Right atrium auricular region (tissue), 2 donors: ENCODE measurements around the gene PPP2R5C. TPM values are rescaled to one million over a fixed set of nuclear protein-coding genes. Genes with fewer than 3 reads are reported as not detected.

Source experiments
- DNase-seq: peaks from one replicate; pipeline ENCODE4 v3.0.0-alpha.2; 2019; ENCODE audit warnings: low spot score
- H3K27ac ChIP-seq, 2 donors: fragments of 200-600 bp; sonication (generic); 1 replicate in 1 of 2; 2 replicates in 1 of 2; pipeline ENCODE4 v1.5.1; 2016 to 2019
- H3K27me3 ChIP-seq, 2 donors: fragments of 200-600 bp; sonication (generic); one replicate each; pipeline versions ENCODE4 v1.5.1 to v1.6.0; 2017 to 2019
- H3K36me3 ChIP-seq: fragments of 200-600 bp; sonication (generic); one replicate; pipeline ENCODE4 v1.5.1; 2016
- H3K4me1 ChIP-seq, 2 donors: fragments of 200-600 bp; sonication (generic); one replicate each; pipeline versions ENCODE4 v1.5.1 to v1.6.0; 2017 to 2019
- H3K4me3 ChIP-seq, 2 donors: fragments of 200-600 bp; sonication (generic); 1 replicate in 1 of 2; 2 replicates in 1 of 2; pipeline ENCODE4 v1.5.1; 2017 to 2019; ENCODE audit warnings: mild to moderate bottlenecking in 1 of 2, moderate library complexity in 1 of 2
- H3K9me3 ChIP-seq, 2 donors: fragments of 200-600 bp; sonication (generic); one replicate each; pipeline ENCODE4 v1.5.1; 2019
- CTCF ChIP-seq, 2 donors: fragments of 200-600 bp; sonication (generic); IDR thresholded peaks; one replicate each; pipeline ENCODE4 v1.5.1; 2019; ENCODE audit warnings: antibody characterized with exemption in 2 of 2
- total RNA-seq, 2 donors: library from RNA; depleted of rRNA; stranded (reverse); fragments of >200 nt; gene quantifications; one replicate each; pipeline ENCODE4 v1.1.0, GENCODE V29; 2016

Gene PPP2R5C
- total RNA-seq, 2 donors from 2014 or later, result 82.2 to 82.9 TPM

- Histone ChIP-seq H3K27me3 (no peaks in the 10 kb centered on the region), H3K4me3 (no peak overlapping the region), H3K27ac (peak overlapping the region in 1 of 2 donors; percentile 64), H3K9me3 (no peaks in the 10 kb centered on the region), H3K4me1 (peaks cover 0 to 46% of the 10 kb centered on the region in 2 donors), H3K36me3 (no peaks in the 10 kb centered on the region)
- no peak for DNase-seq
- no peak for TF ChIP-seq CTCF (IDR thresholded peaks at IDR 0.05)
Measured at GRCh38 chr14:101877766-101878165, 116.3 kb downstream of the PPP2R5C start.

DNA sequence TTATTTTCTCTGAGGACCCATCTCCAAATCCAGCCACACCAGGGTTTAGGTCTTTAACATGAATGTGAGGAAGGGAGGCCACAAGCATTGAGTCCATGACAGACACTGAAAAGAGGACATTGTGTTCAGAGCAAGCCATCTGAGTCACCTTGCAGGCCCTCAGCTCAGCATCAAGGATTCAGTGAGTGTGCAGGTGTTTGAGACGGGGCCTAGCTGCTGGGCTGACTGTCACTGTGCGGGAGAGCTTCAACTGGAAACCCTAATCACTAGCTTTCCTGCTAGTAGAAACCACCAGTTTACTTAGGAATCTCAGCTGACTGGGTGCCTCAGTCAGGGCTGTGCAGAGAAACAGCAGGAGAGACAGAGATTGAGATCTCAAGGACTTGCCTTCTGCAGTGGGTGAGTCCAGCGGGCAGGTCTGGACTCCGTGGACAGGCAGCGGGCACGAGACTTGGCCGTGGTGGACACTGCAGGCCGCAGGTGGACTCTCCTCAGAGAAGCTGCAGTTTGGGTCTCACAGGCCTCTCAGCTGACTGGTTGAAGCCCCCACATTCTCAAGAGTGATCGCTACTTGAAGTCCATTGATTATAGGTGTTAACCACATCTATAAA is 116.8 kb downstream of the PPP2R5C start:
- Histone ChIP-seq H3K36me3 (peaks cover 3% of the 10 kb centered on the region), H3K9me3 (no peaks in the 10 kb centered on the region), H3K4me1 (peaks cover 0 to 46% of the 10 kb centered on the region in 2 donors), H3K27me3 (no peaks in the 10 kb centered on the region), H3K27ac (peak overlapping the region in 1 of 2 donors; percentile 64), H3K4me3 (no peak overlapping the region)
- TF ChIP-seq CTCF (IDR thresholded peaks at IDR 0.05), result no peak
- no peak for DNase-seq

DNA sequence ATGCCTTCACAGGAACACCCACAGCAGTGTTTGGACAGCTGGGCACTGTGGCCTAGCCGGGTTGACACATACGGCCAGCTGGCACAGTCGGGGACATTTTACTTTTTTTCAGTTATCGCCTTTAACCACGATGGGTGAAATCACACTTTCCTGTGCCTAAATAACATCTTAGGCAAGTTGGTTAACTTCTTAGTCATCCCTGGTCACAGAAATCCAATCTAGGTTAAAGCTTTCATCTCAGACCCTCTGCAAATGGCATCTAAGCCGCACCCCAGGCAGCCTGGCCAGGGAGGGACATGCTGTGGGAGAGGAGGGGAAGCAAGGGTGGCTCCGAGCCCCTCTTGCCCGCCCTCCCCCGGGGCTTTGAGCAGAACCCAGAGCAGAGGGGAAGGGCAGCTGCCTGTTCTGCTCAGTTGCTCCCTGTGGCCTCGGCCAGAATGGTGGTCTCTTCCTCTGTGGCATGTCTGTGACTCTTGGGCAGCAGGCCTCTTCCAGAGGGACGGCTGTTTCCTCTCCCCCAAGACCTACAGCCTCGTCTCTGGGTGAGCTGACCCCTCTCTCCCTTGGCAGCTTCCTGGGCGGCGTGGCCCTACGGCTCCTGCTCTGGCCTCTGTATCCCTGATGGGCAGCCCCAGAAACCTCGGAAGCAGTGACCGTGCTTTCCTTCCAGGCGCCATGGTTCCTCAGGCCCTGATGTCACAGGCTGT is 117.5 kb downstream of the PPP2R5C start:
- Histone ChIP-seq H3K4me3 (no peak overlapping the region), H3K4me1 (peaks cover 0 to 46% of the 10 kb centered on the region in 2 donors), H3K27ac (peak overlapping the region in 1 of 2 donors; percentile 23)

GRCh38 chr14:101879529-101880336 is 118.2 kb downstream of the PPP2R5C start:
- Histone ChIP-seq H3K4me1 (peaks cover 0 to 46% of the 10 kb centered on the region in 2 donors), H3K4me3 (no peak overlapping the region), H3K9me3 (no peaks in the 10 kb centered on the region), H3K27ac (peak overlapping the region in 1 of 2 donors; percentile 23), H3K27me3 (no peaks in the 10 kb centered on the region), H3K36me3 (peaks cover 17% of the 10 kb centered on the region)
- no peak for TF ChIP-seq CTCF (IDR thresholded peaks at IDR 0.05)
- no peak for DNase-seq

More for the DNA sequence above, 117.5 kb downstream of the PPP2R5C start:
- Histone ChIP-seq H3K27me3 (no peaks in the 10 kb centered on the region), H3K9me3 (no peaks in the 10 kb centered on the region), H3K36me3 (peaks cover 10% of the 10 kb centered on the region)
- no peak for DNase-seq
- no peak for TF ChIP-seq CTCF (IDR thresholded peaks at IDR 0.05)

GRCh38 chr14:101881426-101881825 is 119.9 kb downstream of the PPP2R5C start:
- peaks cover 0 to 32% of the 10 kb centered on the region in 2 donors for H3K4me1 ChIP-seq
- no peak overlapping the region for H3K27ac ChIP-seq
- H3K36me3 ChIP-seq, result peaks cover 30% of the 10 kb centered on the region
- H3K27me3 ChIP-seq, result no peaks in the 10 kb centered on the region
- no peak for TF ChIP-seq CTCF (IDR thresholded peaks at IDR 0.05)
- peak; percentile 16 for DNase-seq
- H3K4me3 ChIP-seq, result no peak overlapping the region
- no peaks in the 10 kb centered on the region for H3K9me3 ChIP-seq
